ENCODE data around the gene MAGED2.
"Not testable (repeated sequence)": the region's sequence is repeated elsewhere in the genome, so short reads cannot be mapped to it uniquely, and the experiment has no call there.

MAGED2 gene

GRCh38 chrX:54819201-54819600, 11.7 kb downstream of the MAGED2 start:
- DNase-seq (ENCODE audit: low read depth), result no peak

GRCh38 chrX:54820737-54821136, 13.2 kb downstream of the MAGED2 start:
- no peak for DNase-seq (ENCODE audit: low read depth)

- DNase-seq (ENCODE audit: low read depth), result no peak
Measured at GRCh38 chrX:54821310-54821709, 13.8 kb downstream of the MAGED2 start.

- DNase-seq (ENCODE audit: low read depth), result no peak
Measured at GRCh38 chrX:54824195-54824594, 16.6 kb downstream of the MAGED2 start.

GRCh38 chrX:54824722-54825121, 17.2 kb downstream of the MAGED2 start:
- DNase-seq (ENCODE audit: low read depth), result no peak

DNA sequence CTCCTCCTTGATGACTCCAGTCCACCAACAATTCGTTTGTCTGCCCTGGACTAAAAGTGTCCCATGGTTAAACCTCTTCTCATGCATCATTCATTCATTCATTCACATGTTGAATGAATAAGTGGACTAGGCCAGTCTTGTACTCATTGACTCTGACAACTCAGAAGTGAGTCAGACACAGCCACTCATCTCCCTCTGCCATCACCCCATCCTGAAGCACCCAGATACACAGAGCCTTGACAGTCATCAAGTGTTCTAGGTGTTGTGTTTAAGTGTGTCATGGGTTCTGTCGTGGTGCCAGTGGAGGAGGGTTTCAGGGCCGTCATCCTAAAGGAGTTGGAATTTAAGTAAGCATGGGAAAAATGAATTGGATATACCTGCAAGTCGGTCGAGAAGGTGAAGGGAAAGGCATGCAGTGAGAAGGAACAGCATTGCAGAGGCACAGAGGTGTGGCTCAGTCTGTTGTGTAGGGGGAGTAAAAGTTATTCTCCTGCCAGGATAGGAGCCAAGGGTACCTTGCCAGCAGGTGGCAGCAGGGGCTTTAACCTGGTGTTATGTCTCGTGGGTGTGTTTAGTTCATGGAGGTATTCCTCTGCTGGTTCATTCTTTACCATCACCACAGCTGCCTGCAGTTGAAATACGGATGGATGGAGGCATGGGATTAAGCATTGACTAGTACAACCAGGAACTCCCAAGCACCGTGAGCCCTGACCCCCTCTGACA, 18.3 kb downstream of the MAGED2 start:
- DNase-seq (ENCODE audit: low read depth), result no peak

- DNase-seq (ENCODE audit: low read depth), result no peak
Measured at GRCh38 chrX:54826598-54826997, 19.1 kb downstream of the MAGED2 start.

DNA sequence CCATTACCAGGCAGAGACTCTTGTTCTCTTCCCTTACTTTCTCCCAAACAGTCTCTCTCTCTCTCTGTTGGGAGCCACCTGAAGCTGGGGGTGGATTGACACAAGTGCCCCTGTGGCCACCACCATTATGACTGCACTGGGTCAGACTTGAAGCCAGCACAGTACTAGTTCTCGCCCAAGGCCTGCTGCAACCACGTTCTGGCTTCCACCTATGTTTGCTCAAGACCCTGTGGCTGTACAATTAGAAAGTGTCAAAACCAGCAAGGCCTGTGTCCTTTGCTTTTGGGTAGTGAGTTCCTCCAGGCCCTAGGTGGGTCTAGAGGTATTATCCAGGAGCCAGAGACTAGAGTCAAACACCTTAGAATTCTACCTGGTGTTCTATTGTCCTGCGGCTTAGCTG, 31.0 kb downstream of the MAGED2 start:
- no peak for DNase-seq (ENCODE audit: low read depth)

GRCh38 chrX:54841184-54841874, 33.8 kb downstream of the MAGED2 start:
- not testable (repeated sequence) for DNase-seq (ENCODE audit: low read depth)

- DNase-seq (ENCODE audit: low read depth), result no peak
Measured at GRCh38 chrX:54842607-54843006, 35.1 kb downstream of the MAGED2 start.

- DNase-seq (ENCODE audit: low read depth), result no peak
Measured at GRCh38 chrX:54843050-54843449, 35.5 kb downstream of the MAGED2 start.

DNA sequence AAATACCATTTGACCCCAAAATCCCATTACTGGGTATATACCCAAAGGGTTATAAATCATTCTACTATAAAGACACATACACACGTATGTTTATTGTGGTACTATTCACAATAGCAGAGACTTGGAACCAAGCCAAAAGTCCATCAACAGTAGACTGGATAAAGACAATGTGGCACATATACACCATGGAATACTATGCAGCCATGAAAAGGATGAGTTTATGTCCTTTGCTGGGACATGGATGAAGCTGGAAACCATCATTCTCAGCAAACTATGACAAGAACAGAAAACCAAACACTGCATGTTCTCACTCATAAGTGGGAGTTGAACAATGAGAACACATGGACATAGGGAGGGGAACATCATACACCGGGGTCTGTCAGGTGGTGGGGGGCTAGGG, 40.2 kb downstream of the MAGED2 start:
- DNase-seq (ENCODE audit: low read depth), result not testable (repeated sequence)

DNA sequence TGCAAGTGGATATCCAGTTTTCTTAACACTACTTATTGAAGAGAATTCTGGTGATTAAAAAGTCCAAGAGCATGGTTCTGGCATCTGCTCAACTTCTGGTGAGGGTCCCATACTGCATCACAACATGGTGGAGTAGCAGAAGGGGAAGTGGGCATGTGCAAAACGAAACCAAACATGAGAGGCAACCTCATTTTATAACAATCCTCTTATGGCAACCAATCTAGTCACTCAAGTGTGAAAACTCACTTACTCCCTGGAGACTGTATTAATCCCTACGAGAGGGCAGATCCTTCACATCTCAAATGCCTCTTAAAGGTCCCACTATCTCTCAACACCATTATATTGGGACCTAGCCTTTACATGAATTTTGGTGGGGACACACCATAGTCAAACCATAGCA, 57.7 kb downstream of the MAGED2 start:
- DNase-seq (ENCODE audit: low read depth), result no peak
